Measurements from ENCODE around the gene CACNA2D4. TPM values are rescaled to one million over a fixed set of nuclear protein-coding genes. Genes with fewer than 3 reads are reported as not detected.

CACNA2D4 gene
- polyA plus RNA-seq, 1 donor = 2.0 TPM

DNA sequence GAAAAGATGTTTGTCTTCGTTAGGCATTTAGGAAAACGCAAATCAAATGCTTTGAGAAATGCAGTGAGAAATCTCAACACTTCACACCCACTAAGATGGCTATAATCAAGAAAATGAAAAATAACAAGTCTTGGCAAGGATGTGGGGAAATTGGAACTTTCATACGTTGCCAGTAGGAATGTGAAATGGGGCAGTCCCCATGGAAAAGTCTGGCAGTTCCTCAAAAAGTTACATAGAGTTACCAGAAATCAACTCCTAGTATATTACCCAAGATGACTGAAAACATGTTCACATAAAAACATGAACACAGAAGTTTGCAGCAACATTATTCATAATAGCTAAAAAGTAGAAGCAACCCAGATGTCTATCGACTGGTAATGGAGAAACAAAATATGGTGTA lies 139.5 kb downstream of the CACNA2D4 start:
- no peak for DNase-seq (ENCODE audit: low read depth)

DNA sequence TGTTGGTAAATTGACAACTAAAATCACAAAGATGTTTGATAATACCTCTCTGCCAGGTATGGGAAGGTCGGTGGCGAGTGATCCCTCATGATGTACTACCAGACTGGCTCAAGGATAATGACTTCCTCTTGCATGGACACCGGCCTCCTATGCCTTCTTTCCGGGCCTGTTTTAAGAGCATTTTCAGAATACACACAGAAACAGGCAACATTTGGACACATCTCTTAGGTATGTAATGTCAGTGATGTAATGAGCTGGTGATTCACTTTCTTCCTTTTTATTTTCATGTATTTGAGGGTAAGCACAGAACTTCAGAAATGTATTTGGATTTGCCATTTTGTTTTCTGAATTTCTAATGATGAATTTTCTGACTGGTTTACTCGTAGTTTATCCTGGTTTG lies 140.7 kb downstream of the CACNA2D4 start:
- DNase-seq (ENCODE audit: low read depth) = no peak

DNA sequence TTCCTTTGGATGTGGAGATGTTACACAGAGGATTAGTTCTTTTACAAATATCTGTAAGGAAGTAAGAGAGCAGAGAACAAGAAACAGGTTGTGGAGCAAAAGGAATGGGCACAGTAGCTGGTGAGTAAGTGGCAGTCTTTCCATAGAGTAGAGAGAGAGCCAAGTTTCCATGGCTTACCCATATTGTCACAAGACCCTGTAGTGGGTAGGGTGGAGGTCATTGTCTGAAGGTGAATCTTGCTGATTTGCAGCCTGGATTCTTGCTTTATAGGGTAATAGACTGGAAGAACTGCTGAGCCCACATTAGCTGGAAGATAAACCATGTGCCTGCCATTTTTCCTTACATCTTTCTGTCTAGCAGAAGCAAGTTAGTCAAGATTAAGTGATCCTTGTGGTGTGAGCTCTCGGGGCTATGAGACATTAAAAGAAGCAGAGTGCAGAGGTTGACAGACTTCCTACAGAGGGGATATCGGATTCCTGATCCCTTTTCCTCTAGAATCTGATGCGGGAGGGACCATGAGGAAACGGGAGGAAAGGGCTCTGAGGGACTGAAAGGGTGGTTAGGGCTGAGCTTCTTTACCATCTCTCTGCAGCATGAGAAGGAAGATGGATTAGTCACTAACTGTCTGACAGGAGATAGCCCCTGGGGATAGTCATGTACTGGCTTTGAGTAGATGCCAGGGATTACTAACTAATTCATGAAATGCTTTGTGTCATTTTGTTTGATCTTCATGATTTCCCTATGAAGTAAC lies 142.1 kb downstream of the CACNA2D4 start:
- no peak for DNase-seq (ENCODE audit: low read depth)

DNA sequence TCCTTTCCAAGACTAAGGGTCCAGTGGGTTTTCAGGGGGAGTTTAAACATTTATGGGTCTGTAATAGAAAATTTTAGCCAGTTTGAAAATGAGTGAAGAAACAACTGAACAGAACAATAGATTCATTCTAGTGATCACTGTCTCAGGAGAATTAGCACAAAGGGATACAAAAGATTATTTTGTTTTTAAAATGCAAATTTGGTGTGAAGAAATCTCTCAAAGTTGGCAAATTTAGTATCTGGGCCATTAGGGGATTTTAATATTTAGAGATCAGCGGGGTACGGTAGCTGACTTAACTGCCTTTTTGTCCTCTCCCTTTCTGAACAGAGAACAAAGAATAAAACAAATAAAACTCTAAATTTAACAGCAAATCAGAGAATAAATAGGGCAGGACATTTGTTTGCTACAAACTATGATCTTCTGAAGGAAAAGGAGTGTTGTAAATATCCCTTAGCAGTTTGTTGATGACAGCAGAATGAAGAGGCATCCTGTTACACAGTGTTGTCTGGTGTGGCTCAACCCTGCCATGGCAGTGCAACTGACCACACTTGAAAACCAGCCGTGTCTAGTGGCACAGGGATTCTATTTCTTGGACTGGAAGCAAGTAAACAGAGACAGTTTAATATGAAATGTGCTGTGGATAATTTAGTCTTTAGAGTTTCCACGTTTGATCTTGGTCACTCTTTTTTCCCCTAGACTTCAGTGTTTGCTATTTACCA lies 144.4 kb downstream of the CACNA2D4 start:
- DNase-seq (ENCODE audit: low read depth) = no peak

DNA sequence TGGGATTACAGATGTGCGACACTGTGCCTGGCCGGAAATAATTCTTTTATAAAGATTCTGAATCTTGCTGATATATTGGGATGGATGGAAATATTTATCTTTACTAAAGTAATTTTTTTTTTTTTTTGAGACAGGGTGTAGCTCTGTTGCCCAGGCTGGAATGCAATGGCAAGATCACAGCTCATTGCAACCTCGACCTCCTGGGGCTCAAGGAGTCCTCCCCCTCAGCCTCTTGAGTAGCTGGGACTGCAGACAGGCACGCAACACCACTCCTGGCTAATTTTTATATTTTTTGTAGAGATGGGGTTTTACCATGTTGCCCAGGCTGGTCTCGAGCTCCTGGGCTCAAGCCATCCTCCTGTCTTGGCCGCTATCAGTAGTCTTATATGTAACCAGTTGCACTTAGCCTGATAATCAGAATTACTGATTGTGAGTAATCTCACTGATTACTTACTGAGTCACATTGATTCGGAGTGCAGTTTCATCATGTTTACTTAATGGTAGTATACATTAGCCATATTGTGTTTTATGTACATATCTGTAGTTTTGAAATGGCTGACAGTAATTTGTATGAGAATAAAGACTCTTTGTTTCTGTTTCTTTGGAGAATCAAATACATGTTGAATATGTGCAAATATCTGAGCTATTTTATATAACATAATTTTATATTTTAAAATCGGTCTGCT lies 148.5 kb downstream of the CACNA2D4 start:
- DNase-seq (ENCODE audit: low read depth) = no peak

DNA sequence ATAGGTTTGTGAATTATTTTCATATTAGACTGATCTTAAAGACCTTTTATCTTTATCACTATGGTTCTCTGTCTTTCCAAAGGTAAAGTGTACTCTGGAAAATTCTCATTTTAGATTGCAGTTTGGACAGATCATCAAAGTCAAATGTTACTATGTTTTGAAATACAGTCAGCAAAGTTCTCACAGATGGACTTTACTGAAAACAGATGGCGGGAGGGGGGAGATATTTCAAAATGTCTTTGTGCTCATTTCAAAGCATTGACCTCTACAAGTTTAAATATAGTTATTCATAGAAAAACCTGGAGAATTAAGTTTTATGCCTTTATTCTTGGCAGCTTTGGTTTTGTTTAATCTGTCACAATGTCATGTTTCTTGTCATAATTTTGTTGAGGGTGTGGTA lies 149.8 kb downstream of the CACNA2D4 start:
- DNase-seq (ENCODE audit: low read depth) = no peak

DNA sequence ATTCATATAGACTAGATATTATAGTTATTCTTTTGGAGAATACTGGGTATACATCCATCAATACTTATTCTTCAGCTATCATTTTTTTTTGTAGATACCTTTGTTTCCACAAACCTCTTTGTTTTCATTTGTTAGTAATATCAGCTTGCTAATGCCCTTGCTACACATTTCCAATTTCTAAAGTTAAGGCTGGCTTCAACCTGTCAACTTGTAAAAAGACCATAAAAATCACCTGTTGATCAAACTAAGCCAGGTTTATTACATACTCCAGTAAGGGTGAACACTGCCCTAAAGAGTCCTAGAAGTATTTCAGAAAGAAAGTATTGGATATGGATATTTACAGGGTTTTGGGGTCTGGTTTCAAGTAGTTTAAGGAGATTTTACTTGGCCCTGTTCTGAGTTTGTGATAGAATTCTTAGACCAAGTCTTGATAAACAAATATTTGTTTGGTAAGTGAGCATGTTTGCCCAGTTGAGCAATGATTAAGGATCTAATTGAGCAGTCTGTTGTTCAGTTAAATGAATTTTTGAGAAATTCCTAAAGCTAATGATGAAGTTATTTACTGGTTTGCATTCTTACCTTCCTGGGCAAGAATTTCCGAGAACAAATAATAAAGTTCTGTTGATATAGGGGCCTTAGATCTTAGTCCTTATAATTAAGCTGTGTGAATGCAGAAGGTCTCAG lies 150.9 kb downstream of the CACNA2D4 start:
- no peak for DNase-seq (ENCODE audit: low read depth)

DNA sequence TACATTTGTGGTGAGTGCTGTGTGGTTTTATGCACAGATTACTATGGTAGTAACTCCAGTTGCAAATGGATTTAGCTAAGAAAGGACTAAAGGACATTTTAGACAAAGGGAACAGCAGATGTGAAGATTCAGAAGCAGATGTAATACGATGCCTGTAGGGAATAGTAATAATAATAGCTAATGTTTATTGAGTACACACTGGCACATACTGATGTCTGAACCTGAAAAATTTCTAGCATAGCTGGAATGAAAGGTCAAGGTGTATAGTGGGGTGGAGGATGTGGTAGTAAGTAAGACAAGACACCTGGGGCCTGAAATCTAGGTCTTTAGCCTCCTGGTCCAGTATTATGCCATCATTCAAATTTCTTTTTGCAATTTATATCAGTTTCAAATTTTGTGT lies 152.3 kb downstream of the CACNA2D4 start:
- DNase-seq (ENCODE audit: low read depth) = no peak

DNA sequence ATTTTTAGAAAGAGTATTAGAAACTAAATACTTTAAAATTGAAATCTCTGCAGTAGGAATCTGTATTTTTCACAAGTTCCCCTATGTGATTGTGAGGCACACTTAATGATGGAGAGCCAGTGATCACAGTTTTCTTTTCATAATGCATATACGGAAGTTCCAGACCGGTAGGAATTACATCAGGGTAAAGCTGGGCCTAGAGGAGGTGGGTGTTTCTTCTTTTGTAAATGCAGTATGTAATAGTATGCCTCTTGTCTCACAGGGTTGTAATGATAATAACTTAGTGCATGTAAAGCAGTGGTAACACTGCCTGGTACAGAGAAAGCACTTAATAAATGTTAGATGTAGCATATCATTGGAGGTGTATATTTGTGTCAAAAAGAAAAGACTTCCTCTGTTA lies 155.3 kb downstream of the CACNA2D4 start:
- DNase-seq (ENCODE audit: low read depth) = no peak

DNA sequence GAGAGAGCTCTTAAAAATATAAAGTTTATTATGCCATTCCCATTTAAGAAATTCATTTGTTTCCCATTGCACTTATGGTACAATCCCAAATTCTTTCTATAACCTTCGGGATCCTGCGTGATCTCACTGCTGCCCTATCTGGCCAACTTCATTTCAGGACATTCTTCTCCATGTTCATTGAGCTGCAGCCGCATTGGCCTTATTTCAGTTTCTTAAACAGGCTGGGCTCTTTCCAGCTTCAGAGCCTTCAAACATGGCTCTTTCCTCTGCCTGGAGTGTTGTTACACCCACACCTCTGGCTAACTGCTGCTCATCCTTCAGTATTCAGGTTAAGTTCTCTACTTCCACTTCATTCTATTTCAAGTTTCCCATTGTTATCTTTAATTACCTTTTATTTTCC lies 156.6 kb downstream of the CACNA2D4 start:
- no peak for DNase-seq (ENCODE audit: low read depth)

DNA sequence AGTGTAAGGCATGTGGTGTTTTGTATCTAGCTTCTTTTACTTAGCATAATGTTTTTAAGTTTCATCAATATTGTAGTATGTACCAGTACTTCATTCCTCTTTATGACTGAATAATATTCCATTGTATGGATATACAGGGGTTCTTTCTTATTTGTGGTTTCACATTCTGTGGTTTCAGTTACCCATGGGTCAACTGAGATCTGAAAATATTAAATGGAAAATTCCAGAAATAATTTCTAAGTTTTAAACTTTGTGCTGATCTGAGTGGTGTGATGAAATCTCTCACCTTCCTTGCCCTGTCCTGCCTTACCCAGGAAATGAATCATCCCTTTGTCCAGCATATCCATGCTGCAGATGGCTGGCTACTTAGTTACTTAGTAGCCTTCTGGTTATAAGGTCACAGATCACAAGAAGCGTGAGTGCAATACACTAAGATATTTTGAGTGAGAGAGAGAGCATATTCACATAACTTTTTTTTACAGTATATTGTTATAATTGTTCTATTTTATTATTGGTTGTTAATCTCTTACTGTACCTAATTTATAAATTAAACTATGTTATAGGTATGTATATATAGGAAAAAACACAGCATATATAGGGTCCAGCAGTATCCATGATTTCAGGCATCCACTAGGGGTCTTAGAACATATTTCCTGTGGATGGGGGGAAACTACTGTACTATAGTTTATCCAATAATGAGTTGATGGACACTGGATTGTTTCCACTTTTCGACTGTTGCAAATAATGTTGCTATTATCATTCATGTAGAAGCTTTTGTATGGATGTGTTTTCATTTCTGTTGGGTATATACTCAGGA lies 157.7 kb downstream of the CACNA2D4 start:
- no peak for DNase-seq (ENCODE audit: low read depth)

DNA sequence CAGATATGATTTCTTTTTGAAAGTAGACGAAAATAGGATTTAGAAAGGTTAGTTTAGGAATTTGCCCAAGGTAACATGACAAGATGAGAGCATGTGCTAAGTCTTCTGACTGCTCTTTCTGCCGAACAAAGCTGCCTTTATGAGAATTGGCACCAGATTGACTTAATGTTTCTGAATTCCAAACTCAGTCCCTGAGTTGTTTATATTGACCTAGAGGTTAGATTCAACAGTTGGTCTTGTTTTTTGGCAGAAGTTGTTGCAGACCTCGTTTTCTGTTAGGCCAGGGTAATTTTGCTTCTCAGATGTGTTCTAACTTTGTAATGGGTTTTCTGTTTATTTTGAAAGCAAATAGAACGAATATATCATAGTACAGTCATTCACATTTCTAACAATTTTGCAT lies 159.6 kb downstream of the CACNA2D4 start:
- DNase-seq (ENCODE audit: low read depth) = no peak

DNA sequence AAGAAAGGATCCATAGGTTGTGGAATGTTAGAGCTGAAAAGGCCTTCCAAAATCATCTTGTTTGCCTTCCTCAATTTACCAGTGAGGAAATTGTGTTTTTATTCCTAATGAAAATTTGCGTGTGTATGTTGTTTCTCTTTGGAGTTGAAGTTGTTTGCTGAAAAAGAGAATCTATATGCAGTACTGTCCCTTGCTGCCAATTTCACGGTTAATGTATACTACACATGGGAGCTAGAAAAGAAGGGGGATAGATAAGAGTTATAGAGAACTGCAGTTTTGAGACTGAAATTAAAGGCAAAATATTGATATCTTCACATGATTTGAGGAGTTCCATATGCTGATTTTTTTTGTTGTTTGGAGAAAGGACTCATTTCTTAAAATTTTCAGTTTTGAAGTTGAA lies 160.1 kb downstream of the CACNA2D4 start:
- DNase-seq (ENCODE audit: low read depth) = no peak

DNA sequence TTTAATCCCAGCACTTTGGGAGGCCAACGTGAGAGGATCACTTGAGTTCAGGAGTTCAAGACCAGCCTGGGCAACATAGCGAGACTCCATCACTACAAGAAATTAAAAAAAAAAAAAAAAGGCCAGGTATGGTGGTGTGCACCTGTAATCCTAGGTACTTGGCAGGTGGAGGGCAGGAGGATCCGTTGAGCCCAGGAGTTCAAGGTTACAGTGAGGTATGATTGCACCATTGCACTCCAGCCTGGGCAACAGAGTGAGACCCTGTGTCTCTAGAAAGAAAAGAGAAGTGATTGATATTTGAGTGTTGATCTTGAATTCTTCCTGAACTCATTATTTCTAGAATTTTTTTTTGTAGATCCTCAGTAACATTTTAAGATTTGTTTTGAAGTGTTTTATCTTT lies 168.2 kb downstream of the CACNA2D4 start:
- no peak for DNase-seq (ENCODE audit: low read depth)

DNA sequence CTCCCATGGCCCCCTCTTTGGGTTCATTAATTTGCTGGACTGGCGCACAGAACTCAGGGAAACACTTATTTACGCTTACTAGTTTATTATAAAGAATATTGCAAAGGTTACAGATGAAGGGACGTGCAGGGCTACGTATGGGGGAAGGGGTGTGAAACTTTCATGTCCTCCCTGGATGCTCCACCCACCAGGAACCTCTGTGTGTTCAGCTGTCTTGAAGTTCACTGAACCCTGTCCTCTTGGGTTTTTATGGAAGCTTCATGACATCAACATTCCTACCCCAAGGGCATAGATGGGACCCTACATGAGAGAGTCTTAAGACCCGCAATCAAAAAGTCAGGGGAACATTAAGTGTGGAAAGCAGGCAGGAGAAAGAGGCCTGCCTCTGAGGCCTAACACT lies 169.4 kb downstream of the CACNA2D4 start:
- DNase-seq (ENCODE audit: low read depth) = no peak

DNA sequence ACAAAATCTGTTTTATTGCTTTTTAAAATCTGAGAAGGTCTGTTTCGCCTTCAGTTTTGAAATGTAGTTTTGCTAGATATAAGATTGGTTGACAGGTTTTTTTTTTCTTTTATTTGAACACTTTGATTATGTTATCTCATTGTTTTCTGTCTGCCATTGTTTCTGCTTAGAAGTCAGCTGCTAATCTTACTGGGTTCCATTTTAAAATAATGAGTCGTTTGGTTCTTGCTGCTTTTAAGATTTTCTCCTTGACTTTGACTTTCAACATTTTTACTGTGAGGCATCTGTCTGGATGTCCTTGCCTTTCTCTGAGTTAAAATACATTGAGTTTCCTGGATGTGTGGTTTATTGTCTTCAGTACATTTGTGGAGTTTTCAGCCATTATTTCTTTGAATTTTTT lies 170.8 kb downstream of the CACNA2D4 start:
- DNase-seq (ENCODE audit: low read depth) = no peak

DNA sequence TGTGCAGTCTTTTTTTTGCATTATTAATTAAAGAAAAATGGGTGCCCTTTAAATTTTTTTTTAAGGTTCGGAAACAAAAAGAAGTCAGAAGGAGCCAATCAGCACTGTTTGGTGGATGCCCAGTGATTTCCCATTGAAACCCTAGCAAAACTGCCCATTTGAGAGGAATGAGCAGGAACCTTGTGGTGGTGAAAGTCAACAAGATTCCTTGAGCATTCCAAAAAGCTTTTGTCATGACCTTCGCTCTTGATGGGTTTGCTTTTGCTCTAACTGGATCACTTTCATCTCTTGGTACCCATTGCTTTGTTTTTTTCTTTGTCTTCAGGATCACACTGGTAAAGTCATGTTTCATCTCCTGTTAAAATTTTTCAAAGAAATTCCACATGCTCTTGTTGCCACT lies 173.5 kb downstream of the CACNA2D4 start:
- DNase-seq (ENCODE audit: low read depth) = no peak
